K562 (cell line): Measurements from ENCODE around the gene ZDHHC12. TPM values are rescaled to one million over a fixed set of nuclear protein-coding genes. Genes with fewer than 3 reads are reported as not detected.

Source experiments
- BDP1 ChIP-seq: IDR thresholded peaks from 3 replicates; pipeline ENCODE4 v1.6.1; 2011; ENCODE audit not compliant: insufficient read length, insufficient read depth
- CBFA2T2 ChIP-seq: fragments of 450-650 bp; conservative IDR thresholded peaks from 2 replicates; pipeline ENCODE4 v1.6.1; 2017; ENCODE audit warnings: mild to moderate bottlenecking
- EP300 ChIP-seq: IDR thresholded peaks from 2 replicates; pipeline ENCODE4 v1.6.1; 2012; ENCODE audit warnings: low read length, improper control_type of control experiment
- FOXK2 ChIP-seq, 2 experiments: fragments of 450-650 bp; IDR thresholded peaks in 1 of 2; conservative IDR thresholded peaks in 1 of 2; 2 replicates each; pipeline ENCODE4 v1.6.1; 2016; ENCODE audit warnings: low read depth in 2 of 2, mild to moderate bottlenecking in 1 of 2
- HDAC1 ChIP-seq, 2 experiments: fragments of 450-650 bp; IDR thresholded peaks; 2 replicates each; pipeline ENCODE4 v1.6.1; 2016 to 2017; ENCODE audit warnings: inconsistent platforms in 1 of 2, mild to moderate bottlenecking in 1 of 2, moderate library complexity in 1 of 2
- NFIX ChIP-seq: fragments of 250-450 bp; sonication (Bioruptor Pico); IDR thresholded peaks from 2 replicates; pipeline ENCODE4 v1.4.0; 2020; ENCODE audit warnings: low read depth, mild to moderate bottlenecking, moderate library complexity
- PHF21A ChIP-seq: fragments of 450-650 bp; IDR thresholded peaks from 2 replicates; pipeline ENCODE4 v1.6.1; 2017; ENCODE audit warnings: low read depth, borderline replicate concordance
- RNF2 ChIP-seq: sonication (generic); IDR thresholded peaks from 2 replicates; pipeline ENCODE4 v1.6.1; 2016
- ZNF253 ChIP-seq: fragments of 250-450 bp; sonication (Bioruptor Pico); conservative IDR thresholded peaks from 2 replicates; pipeline ENCODE4 v1.6.1; 2021; ENCODE audit warnings: mild to moderate bottlenecking
- ZNF445 ChIP-seq: fragments of 250-450 bp; sonication (Bioruptor Pico); IDR thresholded peaks from 2 replicates; pipeline ENCODE4 v1.4.0; 2020; ENCODE audit warnings: low read depth, mild to moderate bottlenecking, moderate library complexity
- ZNF76 ChIP-seq: fragments of 250-450 bp; sonication (Bioruptor Pico); IDR thresholded peaks from 2 replicates; pipeline ENCODE4 v1.4.0; 2020; ENCODE audit warnings: mild to moderate bottlenecking, moderate library complexity, borderline replicate concordance
- ZNF785 ChIP-seq: fragments of 250-450 bp; sonication (Bioruptor Pico); IDR thresholded peaks from 2 replicates; pipeline ENCODE4 v1.4.0; 2020; ENCODE audit warnings: mild to moderate bottlenecking
- polyA plus RNA-seq, 8 experiments: library from polyadenylated mRNA; depleted of rRNA in 4 of 8; stranded (reverse) in 5 of 8; unstranded in 3 of 8; fragments of >200 nt; fragmentation: Nextera tagmentation in 2 of 8; fragmentation: Illumina TruSeq in 1 of 8; extraction: Ambion mirVana in 2 of 8; extraction: Trizol in 1 of 8; gene quantifications; 2 replicates each; pipeline versions ENCODE4 v1.2.1 to v1.2.3, GENCODE V29; 2011 to 2014; ENCODE audit warnings: inconsistent platforms in 1 of 8, missing spikeins in 1 of 8
- total RNA-seq, 7 experiments: library from RNA; depleted of rRNA in 6 of 7; stranded (reverse); fragments of >200 nt in 6 of 7; fragmentation: Illumina TruSeq in 2 of 7; extraction: Trizol in 2 of 7; gene quantifications; 2 replicates each; pipeline versions ENCODE4 v1.2.1 to v1.2.3, GENCODE V29; 2011 to 2021; ENCODE audit warnings: low replicate concordance in 1 of 7
- TF ChIP-seq, protein P1 (sequence below): fragments of 250-450 bp; sonication (Bioruptor Pico); IDR thresholded peaks from 2 replicates; pipeline ENCODE4 v1.4.0; 2020; ENCODE audit warnings: mild to moderate bottlenecking, moderate library complexity
- TF ChIP-seq, protein P2 (sequence below): sonication (generic); formaldehyde crosslinking; IDR thresholded peaks from 2 replicates; pipeline ENCODE4 v1.8.0; 2023; ENCODE audit warnings: mild to moderate bottlenecking, missing genetic modification reagents
- TF ChIP-seq, protein P3 (sequence below): fragments of 200-600 bp; sonication (generic); IDR thresholded peaks from one replicate; pipeline ENCODE4 v1.6.1; 2012; ENCODE audit warnings: mild to moderate bottlenecking, low read depth, low read length, inconsistent platforms

Gene ZDHHC12
- total and polyA plus RNA-seq, 9 of the 15 experiments (the other 6 are each of a cell fraction or from before 2014, with no cell fraction given): 0.21 to 38.0 (median 13.8) TPM

DNA sequence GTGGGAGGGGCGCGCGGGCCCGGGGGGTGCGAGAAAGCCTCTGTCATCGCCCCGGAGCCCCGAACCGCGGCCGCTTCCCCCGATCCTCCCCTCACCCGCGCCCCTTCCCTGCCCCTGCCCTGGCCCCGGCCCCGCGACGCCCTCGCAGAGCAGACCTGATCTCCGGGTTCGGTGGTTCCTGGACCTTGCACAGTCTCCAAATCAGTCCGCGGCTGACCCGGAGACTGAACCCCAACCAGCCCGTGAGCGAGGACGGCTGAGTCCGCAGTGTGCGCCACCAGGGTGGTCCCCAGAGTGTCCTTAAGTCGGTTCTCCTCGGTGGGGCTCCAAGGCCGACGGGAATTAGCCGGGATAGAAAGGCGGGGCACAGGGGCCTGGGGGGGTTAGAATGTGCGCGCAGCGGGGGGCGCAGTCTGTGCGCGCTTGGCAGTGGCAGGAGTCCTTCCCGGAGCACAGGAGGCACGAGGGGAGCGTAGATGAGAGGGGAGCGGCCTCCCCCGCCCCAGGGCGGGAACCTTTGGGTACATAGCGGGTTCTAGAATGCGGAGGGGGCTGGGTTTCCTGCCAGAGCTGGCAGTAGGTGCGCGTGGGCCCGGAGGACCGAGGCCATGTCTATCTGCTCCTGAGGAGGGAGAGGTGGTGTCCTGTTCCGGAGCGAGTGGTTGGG is 20.8 kb downstream of the ZDHHC12 start (continued):
- TF ChIP-seq ZNF253 (CRISPR knock-in tag) (no peak), ZNF785 (no peak), NFIX (CRISPR knock-in tag) (no peak), RNF2 (no peak), ZNF445 (CRISPR knock-in tag) (no peak), HDAC1 (IDR thresholded peaks at IDR 0.05) (no peak), PHF21A (no peak), ZNF76 (CRISPR knock-in tag) (no peak), BDP1 (no peak), CBFA2T2 (no peak), EP300 (no peak), FOXK2 (conservative IDR thresholded peaks at IDR 0.05 in 1 of 2, IDR thresholded peaks at IDR 0.05 in 1 of 2; ENCODE audit: low read depth in 2 of 2) (no peak)
- TF ChIP-seq, protein P1, sequence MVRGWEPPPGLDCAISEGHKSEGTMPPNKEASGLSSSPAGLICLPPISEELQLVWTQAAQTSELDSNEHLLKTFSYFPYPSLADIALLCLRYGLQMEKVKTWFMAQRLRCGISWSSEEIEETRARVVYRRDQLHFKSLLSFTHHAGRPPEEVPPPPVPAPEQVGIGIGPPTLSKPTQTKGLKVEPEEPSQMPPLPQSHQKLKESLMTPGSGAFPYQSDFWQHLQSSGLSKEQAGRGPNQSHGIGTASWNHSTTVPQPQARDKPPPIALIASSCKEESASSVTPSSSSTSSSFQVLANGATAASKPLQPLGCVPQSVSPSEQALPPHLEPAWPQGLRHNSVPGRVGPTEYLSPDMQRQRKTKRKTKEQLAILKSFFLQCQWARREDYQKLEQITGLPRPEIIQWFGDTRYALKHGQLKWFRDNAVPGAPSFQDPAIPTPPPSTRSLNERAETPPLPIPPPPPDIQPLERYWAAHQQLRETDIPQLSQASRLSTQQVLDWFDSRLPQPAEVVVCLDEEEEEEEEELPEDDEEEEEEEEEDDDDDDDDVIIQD (CRISPR knock-in tag): no peak
- TF ChIP-seq, protein P2, sequence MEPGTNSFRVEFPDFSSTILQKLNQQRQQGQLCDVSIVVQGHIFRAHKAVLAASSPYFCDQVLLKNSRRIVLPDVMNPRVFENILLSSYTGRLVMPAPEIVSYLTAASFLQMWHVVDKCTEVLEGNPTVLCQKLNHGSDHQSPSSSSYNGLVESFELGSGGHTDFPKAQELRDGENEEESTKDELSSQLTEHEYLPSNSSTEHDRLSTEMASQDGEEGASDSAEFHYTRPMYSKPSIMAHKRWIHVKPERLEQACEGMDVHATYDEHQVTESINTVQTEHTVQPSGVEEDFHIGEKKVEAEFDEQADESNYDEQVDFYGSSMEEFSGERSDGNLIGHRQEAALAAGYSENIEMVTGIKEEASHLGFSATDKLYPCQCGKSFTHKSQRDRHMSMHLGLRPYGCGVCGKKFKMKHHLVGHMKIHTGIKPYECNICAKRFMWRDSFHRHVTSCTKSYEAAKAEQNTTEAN (CRISPR knock-in tag): no peak
- TF ChIP-seq, protein P3, sequence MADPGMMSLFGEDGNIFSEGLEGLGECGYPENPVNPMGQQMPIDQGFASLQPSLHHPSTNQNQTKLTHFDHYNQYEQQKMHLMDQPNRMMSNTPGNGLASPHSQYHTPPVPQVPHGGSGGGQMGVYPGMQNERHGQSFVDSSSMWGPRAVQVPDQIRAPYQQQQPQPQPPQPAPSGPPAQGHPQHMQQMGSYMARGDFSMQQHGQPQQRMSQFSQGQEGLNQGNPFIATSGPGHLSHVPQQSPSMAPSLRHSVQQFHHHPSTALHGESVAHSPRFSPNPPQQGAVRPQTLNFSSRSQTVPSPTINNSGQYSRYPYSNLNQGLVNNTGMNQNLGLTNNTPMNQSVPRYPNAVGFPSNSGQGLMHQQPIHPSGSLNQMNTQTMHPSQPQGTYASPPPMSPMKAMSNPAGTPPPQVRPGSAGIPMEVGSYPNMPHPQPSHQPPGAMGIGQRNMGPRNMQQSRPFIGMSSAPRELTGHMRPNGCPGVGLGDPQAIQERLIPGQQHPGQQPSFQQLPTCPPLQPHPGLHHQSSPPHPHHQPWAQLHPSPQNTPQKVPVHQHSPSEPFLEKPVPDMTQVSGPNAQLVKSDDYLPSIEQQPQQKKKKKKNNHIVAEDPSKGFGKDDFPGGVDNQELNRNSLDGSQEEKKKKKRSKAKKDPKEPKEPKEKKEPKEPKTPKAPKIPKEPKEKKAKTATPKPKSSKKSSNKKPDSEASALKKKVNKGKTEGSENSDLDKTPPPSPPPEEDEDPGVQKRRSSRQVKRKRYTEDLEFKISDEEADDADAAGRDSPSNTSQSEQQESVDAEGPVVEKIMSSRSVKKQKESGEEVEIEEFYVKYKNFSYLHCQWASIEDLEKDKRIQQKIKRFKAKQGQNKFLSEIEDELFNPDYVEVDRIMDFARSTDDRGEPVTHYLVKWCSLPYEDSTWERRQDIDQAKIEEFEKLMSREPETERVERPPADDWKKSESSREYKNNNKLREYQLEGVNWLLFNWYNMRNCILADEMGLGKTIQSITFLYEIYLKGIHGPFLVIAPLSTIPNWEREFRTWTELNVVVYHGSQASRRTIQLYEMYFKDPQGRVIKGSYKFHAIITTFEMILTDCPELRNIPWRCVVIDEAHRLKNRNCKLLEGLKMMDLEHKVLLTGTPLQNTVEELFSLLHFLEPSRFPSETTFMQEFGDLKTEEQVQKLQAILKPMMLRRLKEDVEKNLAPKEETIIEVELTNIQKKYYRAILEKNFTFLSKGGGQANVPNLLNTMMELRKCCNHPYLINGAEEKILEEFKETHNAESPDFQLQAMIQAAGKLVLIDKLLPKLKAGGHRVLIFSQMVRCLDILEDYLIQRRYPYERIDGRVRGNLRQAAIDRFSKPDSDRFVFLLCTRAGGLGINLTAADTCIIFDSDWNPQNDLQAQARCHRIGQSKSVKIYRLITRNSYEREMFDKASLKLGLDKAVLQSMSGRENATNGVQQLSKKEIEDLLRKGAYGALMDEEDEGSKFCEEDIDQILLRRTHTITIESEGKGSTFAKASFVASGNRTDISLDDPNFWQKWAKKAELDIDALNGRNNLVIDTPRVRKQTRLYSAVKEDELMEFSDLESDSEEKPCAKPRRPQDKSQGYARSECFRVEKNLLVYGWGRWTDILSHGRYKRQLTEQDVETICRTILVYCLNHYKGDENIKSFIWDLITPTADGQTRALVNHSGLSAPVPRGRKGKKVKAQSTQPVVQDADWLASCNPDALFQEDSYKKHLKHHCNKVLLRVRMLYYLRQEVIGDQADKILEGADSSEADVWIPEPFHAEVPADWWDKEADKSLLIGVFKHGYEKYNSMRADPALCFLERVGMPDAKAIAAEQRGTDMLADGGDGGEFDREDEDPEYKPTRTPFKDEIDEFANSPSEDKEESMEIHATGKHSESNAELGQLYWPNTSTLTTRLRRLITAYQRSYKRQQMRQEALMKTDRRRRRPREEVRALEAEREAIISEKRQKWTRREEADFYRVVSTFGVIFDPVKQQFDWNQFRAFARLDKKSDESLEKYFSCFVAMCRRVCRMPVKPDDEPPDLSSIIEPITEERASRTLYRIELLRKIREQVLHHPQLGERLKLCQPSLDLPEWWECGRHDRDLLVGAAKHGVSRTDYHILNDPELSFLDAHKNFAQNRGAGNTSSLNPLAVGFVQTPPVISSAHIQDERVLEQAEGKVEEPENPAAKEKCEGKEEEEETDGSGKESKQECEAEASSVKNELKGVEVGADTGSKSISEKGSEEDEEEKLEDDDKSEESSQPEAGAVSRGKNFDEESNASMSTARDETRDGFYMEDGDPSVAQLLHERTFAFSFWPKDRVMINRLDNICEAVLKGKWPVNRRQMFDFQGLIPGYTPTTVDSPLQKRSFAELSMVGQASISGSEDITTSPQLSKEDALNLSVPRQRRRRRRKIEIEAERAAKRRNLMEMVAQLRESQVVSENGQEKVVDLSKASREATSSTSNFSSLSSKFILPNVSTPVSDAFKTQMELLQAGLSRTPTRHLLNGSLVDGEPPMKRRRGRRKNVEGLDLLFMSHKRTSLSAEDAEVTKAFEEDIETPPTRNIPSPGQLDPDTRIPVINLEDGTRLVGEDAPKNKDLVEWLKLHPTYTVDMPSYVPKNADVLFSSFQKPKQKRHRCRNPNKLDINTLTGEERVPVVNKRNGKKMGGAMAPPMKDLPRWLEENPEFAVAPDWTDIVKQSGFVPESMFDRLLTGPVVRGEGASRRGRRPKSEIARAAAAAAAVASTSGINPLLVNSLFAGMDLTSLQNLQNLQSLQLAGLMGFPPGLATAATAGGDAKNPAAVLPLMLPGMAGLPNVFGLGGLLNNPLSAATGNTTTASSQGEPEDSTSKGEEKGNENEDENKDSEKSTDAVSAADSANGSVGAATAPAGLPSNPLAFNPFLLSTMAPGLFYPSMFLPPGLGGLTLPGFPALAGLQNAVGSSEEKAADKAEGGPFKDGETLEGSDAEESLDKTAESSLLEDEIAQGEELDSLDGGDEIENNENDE: no peak
